GM18505 (cell line): ENCODE measurements around the gene PWWP3B.
"Not testable (repeated sequence)": the region's sequence is repeated elsewhere in the genome, so short reads cannot be mapped to it uniquely, and the experiment has no call there.

Experiments
- ATAC-seq: cut with Tn5 transposase; IDR thresholded peaks from one replicate; pipeline ENCODE4 v1.9.1; 2021; ENCODE audit not compliant: unreplicated experiment
- POLR2A ChIP-seq: IDR thresholded peaks from 4 replicates; pipeline ENCODE4 v1.6.1; 2011; ENCODE audit warnings: borderline replicate concordance; ENCODE audit not compliant: insufficient read depth, insufficient read length; ENCODE audit errors: extremely low read depth

Gene PWWP3B

GRCh38 chrX:106168107-106168506, at the start of gene PWWP3B:
TSS of gene PWWP3B (plus strand) at chrX:106168305. CDS start at chrX:106205433, 37,128 bp downstream.
- TF ChIP-seq POLR2A = no peak

GRCh38 chrX:106139048-106139447, 29.1 kb upstream of the PWWP3B start:
- no peak for ATAC-seq
- TF ChIP-seq POLR2A = no peak

More at GRCh38 chrX:106168107-106168506, at the start of gene PWWP3B:
- no peak for ATAC-seq

- TF ChIP-seq POLR2A = no peak
These were observed 23.1 kb upstream of the PWWP3B start for GRCh38 chrX:106144755-106145639.

GRCh38 chrX:106150701-106151100, 17.4 kb upstream of the PWWP3B start:
- TF ChIP-seq POLR2A = no peak
- ATAC-seq = no peak

More at GRCh38 chrX:106144755-106145639, 23.1 kb upstream of the PWWP3B start:
- no peak for ATAC-seq

GRCh38 chrX:106159861-106160282, 8.2 kb upstream of the PWWP3B start:
- no peak for ATAC-seq
- TF ChIP-seq POLR2A = no peak

GRCh38 chrX:106170318-106170717, 2.2 kb downstream of the PWWP3B start:
- ATAC-seq = no peak
- TF ChIP-seq POLR2A = no peak

GRCh38 chrX:106171293-106171820, 3.3 kb downstream of the PWWP3B start:
- ATAC-seq = no peak
- no peak for TF ChIP-seq POLR2A

- no peak for TF ChIP-seq POLR2A
- no peak for ATAC-seq
These were observed 9.2 kb downstream of the PWWP3B start for GRCh38 chrX:106177106-106177981.

- ATAC-seq = no peak
These were observed 9.8 kb downstream of the PWWP3B start for GRCh38 chrX:106177982-106178321.

GRCh38 chrX:106178826-106179225, 10.7 kb downstream of the PWWP3B start:
- TF ChIP-seq POLR2A = no peak

More at GRCh38 chrX:106177982-106178321, 9.8 kb downstream of the PWWP3B start:
- no peak for TF ChIP-seq POLR2A

GRCh38 chrX:106183685-106184084, 15.6 kb downstream of the PWWP3B start:
- not testable (repeated sequence) for ATAC-seq

More at GRCh38 chrX:106178826-106179225, 10.7 kb downstream of the PWWP3B start:
- no peak for ATAC-seq

GRCh38 chrX:106201502-106202178, 33.5 kb downstream of the PWWP3B start:
- TF ChIP-seq POLR2A = no peak
- ATAC-seq = no peak

GRCh38 chrX:106203315-106203714, 35.2 kb downstream of the PWWP3B start:
- TF ChIP-seq POLR2A = no peak
- no peak for ATAC-seq
